ENCODE results near the gene ERMP1. TPM values are rescaled to one million over a fixed set of nuclear protein-coding genes. Genes with fewer than 3 reads are reported as not detected.

The ERMP1 gene
- total and polyA plus RNA-seq, 2 donors from 2014 or later = 34.4 to 89.6 TPM

DNA sequence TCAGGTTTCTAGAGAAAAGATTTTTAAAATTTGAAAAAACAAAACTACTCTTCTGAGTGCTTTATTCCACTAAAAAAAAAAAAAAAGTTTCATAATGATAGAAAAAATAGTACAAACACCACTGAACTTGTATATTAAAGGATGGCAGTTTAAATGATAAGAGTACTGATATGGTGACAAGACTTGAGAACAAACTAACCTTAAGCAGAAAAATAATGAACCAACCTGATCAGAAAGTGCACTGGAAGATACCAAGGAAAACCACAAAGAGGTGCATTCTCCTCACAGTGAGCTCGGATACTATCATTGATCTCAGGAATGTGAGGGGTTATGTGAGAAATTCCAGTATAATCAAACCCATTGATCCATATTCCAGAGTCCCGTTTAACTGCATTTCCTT is 34.3 kb downstream of the ERMP1 start:
- DNase-seq (no peak), FAIRE-seq (no peak)
- TF ChIP-seq, protein P1, sequence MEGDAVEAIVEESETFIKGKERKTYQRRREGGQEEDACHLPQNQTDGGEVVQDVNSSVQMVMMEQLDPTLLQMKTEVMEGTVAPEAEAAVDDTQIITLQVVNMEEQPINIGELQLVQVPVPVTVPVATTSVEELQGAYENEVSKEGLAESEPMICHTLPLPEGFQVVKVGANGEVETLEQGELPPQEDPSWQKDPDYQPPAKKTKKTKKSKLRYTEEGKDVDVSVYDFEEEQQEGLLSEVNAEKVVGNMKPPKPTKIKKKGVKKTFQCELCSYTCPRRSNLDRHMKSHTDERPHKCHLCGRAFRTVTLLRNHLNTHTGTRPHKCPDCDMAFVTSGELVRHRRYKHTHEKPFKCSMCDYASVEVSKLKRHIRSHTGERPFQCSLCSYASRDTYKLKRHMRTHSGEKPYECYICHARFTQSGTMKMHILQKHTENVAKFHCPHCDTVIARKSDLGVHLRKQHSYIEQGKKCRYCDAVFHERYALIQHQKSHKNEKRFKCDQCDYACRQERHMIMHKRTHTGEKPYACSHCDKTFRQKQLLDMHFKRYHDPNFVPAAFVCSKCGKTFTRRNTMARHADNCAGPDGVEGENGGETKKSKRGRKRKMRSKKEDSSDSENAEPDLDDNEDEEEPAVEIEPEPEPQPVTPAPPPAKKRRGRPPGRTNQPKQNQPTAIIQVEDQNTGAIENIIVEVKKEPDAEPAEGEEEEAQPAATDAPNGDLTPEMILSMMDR (IDR thresholded peaks at IDR 0.05; ENCODE audit: borderline replicate concordance, extremely low read depth, insufficient read depth) = no peak
- H3K27me3 ChIP-seq (ENCODE audit: control insufficient read depth, insufficient read depth, low read length) = no peaks in the 10 kb centered on the region
- intact Hi-C loops (cut with DNase I) = no loop called here
- H3K36me3 ChIP-seq (ENCODE audit: control insufficient read depth in 2 of 3, insufficient read depth in 3 of 3, low read length in 3 of 3) = peaks cover 0 to 5% (median 2%) of the 10 kb centered on the region in 3 donors
- H3K9ac ChIP-seq (ENCODE audit: low read length in 3 of 3) = no peak overlapping the region
- no peak overlapping the region for H3K27ac ChIP-seq (ENCODE audit: low read depth in 2 of 2, low read length in 2 of 2)
- peaks cover 0 to 9% (median 0%) of the 10 kb centered on the region in 3 donors for H3K4me1 ChIP-seq (ENCODE audit: control insufficient read depth in 2 of 3, insufficient read depth in 2 of 3, low read depth in 1 of 3, low read length in 3 of 3)
- no peaks in the 10 kb centered on the region for H3K9me3 ChIP-seq (ENCODE audit: control insufficient read depth in 2 of 3, insufficient read depth in 1 of 3, low read length in 3 of 3)
- no peak overlapping the region for H3K4me3 ChIP-seq (ENCODE audit: low read length in 3 of 3)

DNA sequence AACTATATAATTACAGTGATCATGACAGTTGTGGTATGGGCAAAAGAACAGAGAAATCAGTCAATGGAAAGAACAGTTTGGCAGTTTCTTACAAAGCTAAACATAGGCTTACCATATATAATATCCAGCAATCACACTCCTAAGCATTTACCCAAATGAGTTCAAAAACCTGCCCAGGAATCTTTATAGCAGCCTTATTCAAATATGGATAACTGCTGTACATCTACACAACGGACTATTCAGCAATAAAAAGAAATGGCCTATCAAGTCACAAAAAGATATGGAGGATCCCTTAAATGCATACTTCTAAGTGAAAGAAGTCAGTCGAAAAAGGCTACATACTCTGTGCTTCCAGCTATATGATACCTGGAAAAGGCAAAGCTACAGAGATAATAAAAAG is 36.6 kb downstream of the ERMP1 start:
- TF ChIP-seq, protein P1 (IDR thresholded peaks at IDR 0.05; ENCODE audit: borderline replicate concordance, extremely low read depth, insufficient read depth) = no peak
- peaks cover 0 to 4% (median 0%) of the 10 kb centered on the region in 3 donors for H3K4me1 ChIP-seq (ENCODE audit: control insufficient read depth in 2 of 3, insufficient read depth in 2 of 3, low read depth in 1 of 3, low read length in 3 of 3)
- peaks cover 0 to 5% (median 2%) of the 10 kb centered on the region in 3 donors for H3K36me3 ChIP-seq (ENCODE audit: control insufficient read depth in 2 of 3, insufficient read depth in 3 of 3, low read length in 3 of 3)
- no peak for DNase-seq
- no peak overlapping the region for H3K4me3 ChIP-seq (ENCODE audit: low read length in 3 of 3)
- no peaks in the 10 kb centered on the region for H3K27me3 ChIP-seq (ENCODE audit: control insufficient read depth, insufficient read depth, low read length)
- no peak overlapping the region for H3K27ac ChIP-seq (ENCODE audit: low read depth in 2 of 2, low read length in 2 of 2)
- H3K9ac ChIP-seq (ENCODE audit: low read length in 3 of 3) = no peak overlapping the region
- intact Hi-C loops (cut with DNase I) = no loop called here
- H3K9me3 ChIP-seq (ENCODE audit: control insufficient read depth in 2 of 3, insufficient read depth in 1 of 3, low read length in 3 of 3) = no peaks in the 10 kb centered on the region
- FAIRE-seq = no peak

DNA sequence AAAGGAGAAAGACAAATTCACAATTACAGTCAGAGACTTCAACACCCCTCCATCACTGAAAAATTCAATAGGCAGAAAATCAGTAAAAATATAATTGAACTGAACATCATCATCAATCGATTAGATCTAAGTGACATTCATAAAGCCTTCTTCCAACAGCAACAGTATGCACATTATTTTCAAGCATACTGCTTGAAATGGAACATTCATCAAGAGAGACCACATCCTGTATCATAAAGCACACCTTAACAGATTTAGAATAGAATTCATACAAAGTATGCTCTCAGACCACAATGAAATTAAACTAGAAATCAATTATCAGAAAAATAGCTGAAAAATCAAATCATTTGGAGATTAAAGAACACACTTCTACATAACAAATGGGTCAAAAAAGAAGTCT is 39.1 kb downstream of the ERMP1 start:
- Histone ChIP-seq H3K27me3 (ENCODE audit: control insufficient read depth, insufficient read depth, low read length) (no peaks in the 10 kb centered on the region), H3K4me1 (ENCODE audit: control insufficient read depth in 2 of 3, insufficient read depth in 2 of 3, low read depth in 1 of 3, low read length in 3 of 3) (no peaks in the 10 kb centered on the region), H3K27ac (ENCODE audit: low read depth in 2 of 2, low read length in 2 of 2) (no peak overlapping the region), H3K9ac (ENCODE audit: low read length in 3 of 3) (no peak overlapping the region), H3K4me3 (ENCODE audit: low read length in 3 of 3) (no peak overlapping the region), H3K9me3 (ENCODE audit: control insufficient read depth in 2 of 3, insufficient read depth in 1 of 3, low read length in 3 of 3) (no peaks in the 10 kb centered on the region), H3K36me3 (ENCODE audit: control insufficient read depth in 2 of 3, insufficient read depth in 3 of 3, low read length in 3 of 3) (peaks cover 4 to 9% (median 5%) of the 10 kb centered on the region in 3 donors)
- TF ChIP-seq, protein P1 (IDR thresholded peaks at IDR 0.05; ENCODE audit: borderline replicate concordance, extremely low read depth, insufficient read depth) = no peak
- intact Hi-C loops (cut with DNase I) = no loop called here
- no peak for FAIRE-seq
- DNase-seq = no peak

DNA sequence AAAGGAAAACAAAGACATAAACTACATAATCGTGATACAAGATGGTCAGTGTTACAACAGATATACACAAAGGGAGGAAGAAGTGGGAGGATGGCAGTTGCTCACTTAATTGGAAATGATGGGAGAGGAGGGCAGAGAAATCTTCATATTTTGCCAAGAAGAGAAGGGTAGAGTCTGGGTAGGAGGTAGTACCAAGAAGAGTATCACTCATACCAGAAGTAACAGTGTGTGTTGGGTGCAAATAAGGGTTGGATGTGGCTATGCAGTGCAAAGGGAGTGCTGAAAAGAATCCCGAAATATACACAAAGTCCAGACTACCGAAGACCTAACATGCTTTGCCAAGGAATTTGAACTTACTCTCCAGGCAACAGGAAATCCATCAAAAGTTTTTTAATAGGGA is 41.0 kb downstream of the ERMP1 start:
- H3K4me3 ChIP-seq (ENCODE audit: low read length in 3 of 3) = no peak overlapping the region
- intact Hi-C loops (cut with DNase I) = no loop called here
- H3K27ac ChIP-seq (ENCODE audit: low read depth in 2 of 2, low read length in 2 of 2) = no peak overlapping the region
- no peaks in the 10 kb centered on the region for H3K4me1 ChIP-seq (ENCODE audit: control insufficient read depth in 2 of 3, insufficient read depth in 2 of 3, low read depth in 1 of 3, low read length in 3 of 3)
- no peak overlapping the region for H3K9ac ChIP-seq (ENCODE audit: low read length in 3 of 3)
- H3K9me3 ChIP-seq (ENCODE audit: control insufficient read depth in 2 of 3, insufficient read depth in 1 of 3, low read length in 3 of 3) = no peaks in the 10 kb centered on the region
- H3K27me3 ChIP-seq (ENCODE audit: control insufficient read depth, insufficient read depth, low read length) = no peaks in the 10 kb centered on the region
- peaks cover 4 to 15% (median 5%) of the 10 kb centered on the region in 3 donors for H3K36me3 ChIP-seq (ENCODE audit: control insufficient read depth in 2 of 3, insufficient read depth in 3 of 3, low read length in 3 of 3)
- TF ChIP-seq, protein P1 (IDR thresholded peaks at IDR 0.05; ENCODE audit: borderline replicate concordance, extremely low read depth, insufficient read depth) = no peak
- DNase-seq (no peak), FAIRE-seq (no peak)

All from kidney (tissue), 14 donors.